ENCODE measurements around the gene ABCC6.
"Not testable (repeated sequence)": the region's sequence is repeated elsewhere in the genome, so short reads cannot be mapped to it uniquely, and the experiment has no call there.

Gene ABCC6

GRCh38 chr16:16247439-16247838 lies 24.1 kb upstream of the ABCC6 start:
- H3K9me3 ChIP-seq; H3K4me3 ChIP-seq; intact Hi-C loops (cut with DNase I; ENCODE audit: low total_unique reads); H3K4me1 ChIP-seq; H3K27me3 ChIP-seq; H3K36me3 ChIP-seq; H3K27ac ChIP-seq; DNase-seq: not testable (repeated sequence)

GRCh38 chr16:16246578-16247262 lies 23.4 kb upstream of the ABCC6 start:
- H3K27ac ChIP-seq; DNase-seq; H3K4me1 ChIP-seq; H3K9me3 ChIP-seq; H3K36me3 ChIP-seq; H3K4me3 ChIP-seq; intact Hi-C loops (cut with DNase I; ENCODE audit: low total_unique reads); H3K27me3 ChIP-seq: not testable (repeated sequence)

DNA sequence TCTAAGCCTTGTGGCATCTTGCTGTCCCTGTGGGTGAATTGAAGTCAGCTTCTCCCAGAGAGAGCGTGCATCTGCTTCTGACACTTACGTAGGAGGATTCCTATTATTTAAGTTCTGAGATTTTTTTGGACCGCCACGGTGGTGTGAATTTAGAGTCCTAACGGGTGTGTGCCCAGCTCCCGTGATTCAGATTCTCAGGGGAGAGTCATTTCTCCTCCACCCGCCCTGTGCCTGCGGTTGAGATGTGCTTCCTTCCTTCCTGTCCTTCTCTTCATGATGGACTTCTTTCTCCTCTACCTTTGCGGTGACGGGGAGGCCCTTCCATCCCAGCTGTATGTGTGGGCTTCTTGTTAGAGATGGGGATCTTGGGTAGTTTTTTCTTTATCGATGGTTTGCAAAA lies 20.6 kb upstream of the ABCC6 start:
- H3K4me3 ChIP-seq; H3K4me1 ChIP-seq; H3K27me3 ChIP-seq; H3K36me3 ChIP-seq; H3K9me3 ChIP-seq; intact Hi-C loops (cut with DNase I; ENCODE audit: low total_unique reads); H3K27ac ChIP-seq; DNase-seq: not testable (repeated sequence)

GRCh38 chr16:16240667-16241066 lies 17.4 kb upstream of the ABCC6 start:
- H3K27me3 ChIP-seq; H3K9me3 ChIP-seq; H3K4me3 ChIP-seq; intact Hi-C loops (cut with DNase I; ENCODE audit: low total_unique reads); DNase-seq; H3K36me3 ChIP-seq; H3K27ac ChIP-seq; H3K4me1 ChIP-seq: not testable (repeated sequence)

DNA sequence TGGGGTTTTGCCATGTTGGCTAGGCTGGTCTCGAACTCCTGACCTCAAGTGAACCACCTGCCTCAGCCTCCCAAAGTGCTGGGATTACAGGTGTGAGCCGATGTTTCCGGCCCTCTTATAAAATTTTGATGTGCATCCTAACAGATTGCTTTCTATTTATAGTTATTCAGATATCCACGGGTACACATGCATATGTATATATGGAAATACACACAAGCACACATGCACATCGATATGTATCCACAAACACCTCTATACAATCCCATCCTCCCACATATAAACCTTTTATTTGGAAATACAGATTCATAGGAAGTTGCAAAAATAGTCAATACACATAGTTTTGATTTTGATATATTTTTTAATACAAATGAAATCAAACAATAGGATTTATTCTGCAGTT lies 14.4 kb upstream of the ABCC6 start:
- H3K27ac ChIP-seq; H3K36me3 ChIP-seq; H3K27me3 ChIP-seq; H3K4me1 ChIP-seq; intact Hi-C loops (cut with DNase I; ENCODE audit: low total_unique reads); H3K4me3 ChIP-seq; H3K9me3 ChIP-seq; DNase-seq: not testable (repeated sequence)

DNA sequence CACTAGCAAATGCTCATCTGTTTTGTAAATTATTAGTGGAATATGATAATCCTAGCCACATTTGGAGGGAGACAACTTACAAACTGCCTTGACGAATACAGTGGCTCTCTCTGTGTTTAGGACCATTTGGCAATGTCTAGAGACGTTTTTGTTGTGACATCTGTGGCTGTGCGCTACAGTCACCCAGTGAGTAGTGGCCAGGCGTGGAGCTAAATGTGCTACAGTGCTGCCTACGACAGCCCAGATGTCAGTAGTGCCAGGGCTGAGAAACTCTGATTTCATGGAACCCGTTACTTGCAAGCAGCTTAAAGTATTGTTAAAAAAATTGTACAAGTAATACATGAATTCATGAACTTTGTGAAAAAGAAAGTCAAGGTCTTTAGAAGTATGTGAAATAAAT lies 13.8 kb upstream of the ABCC6 start:
- H3K4me1 ChIP-seq; intact Hi-C loops (cut with DNase I; ENCODE audit: low total_unique reads): not testable (repeated sequence)

GRCh38 chr16:16232692-16233061 lies 9.4 kb upstream of the ABCC6 start:
- H3K4me1 ChIP-seq; H3K36me3 ChIP-seq; DNase-seq; H3K9me3 ChIP-seq; intact Hi-C loops (cut with DNase I; ENCODE audit: low total_unique reads); H3K27me3 ChIP-seq; H3K27ac ChIP-seq: not testable (repeated sequence)
- H3K4me3 ChIP-seq, result peak overlapping the region; percentile 35 to 39

More for the DNA sequence above, 13.8 kb upstream of the ABCC6 start:
- H3K36me3 ChIP-seq, H3K27ac ChIP-seq, DNase-seq, H3K9me3 ChIP-seq, H3K4me3 ChIP-seq, H3K27me3 ChIP-seq: not testable (repeated sequence)

- H3K27me3 ChIP-seq; H3K36me3 ChIP-seq; DNase-seq; H3K4me1 ChIP-seq; H3K9me3 ChIP-seq; intact Hi-C loops (cut with DNase I; ENCODE audit: low total_unique reads): not testable (repeated sequence)
- peak overlapping the region; percentile 40 to 41 for H3K4me3 ChIP-seq
- H3K27ac ChIP-seq, result peak overlapping the region in 1 of 2 donors; percentile 47
These were observed 458 bp upstream of the ABCC6 start for GRCh38 chr16:16223662-16224241.

GRCh38 chr16:16221382-16221781 lies 1.9 kb downstream of the ABCC6 start:
- H3K4me1 ChIP-seq; H3K4me3 ChIP-seq; H3K27me3 ChIP-seq; DNase-seq; H3K36me3 ChIP-seq; H3K27ac ChIP-seq; intact Hi-C loops (cut with DNase I; ENCODE audit: low total_unique reads); H3K9me3 ChIP-seq: not testable (repeated sequence)

DNA sequence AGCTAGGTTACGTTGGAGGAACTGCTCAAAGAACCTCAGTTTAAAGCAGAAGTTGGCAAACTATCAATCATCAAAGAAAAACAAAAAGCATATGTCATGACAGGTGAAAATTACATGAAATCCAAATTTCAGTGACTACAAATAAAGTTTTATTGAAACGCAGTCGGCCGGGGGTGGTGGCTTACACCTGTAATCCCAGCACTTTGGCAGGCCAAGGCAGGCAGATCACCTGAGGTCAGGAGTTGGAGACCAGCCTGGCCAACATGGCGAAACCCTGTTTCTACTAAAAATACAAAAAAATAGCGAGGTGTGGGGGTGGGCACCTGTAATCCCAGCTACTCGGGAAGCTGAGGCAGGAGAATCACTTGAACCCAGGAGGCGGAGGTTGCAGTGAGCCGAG lies 2.8 kb downstream of the ABCC6 start:
- H3K9me3 ChIP-seq; H3K36me3 ChIP-seq; DNase-seq; H3K4me1 ChIP-seq; H3K27me3 ChIP-seq; H3K27ac ChIP-seq; intact Hi-C loops (cut with DNase I; ENCODE audit: low total_unique reads); H3K4me3 ChIP-seq: not testable (repeated sequence)

GRCh38 chr16:16218787-16219186 lies 4.5 kb downstream of the ABCC6 start:
- DNase-seq, H3K27me3 ChIP-seq: not testable (repeated sequence)

DNA sequence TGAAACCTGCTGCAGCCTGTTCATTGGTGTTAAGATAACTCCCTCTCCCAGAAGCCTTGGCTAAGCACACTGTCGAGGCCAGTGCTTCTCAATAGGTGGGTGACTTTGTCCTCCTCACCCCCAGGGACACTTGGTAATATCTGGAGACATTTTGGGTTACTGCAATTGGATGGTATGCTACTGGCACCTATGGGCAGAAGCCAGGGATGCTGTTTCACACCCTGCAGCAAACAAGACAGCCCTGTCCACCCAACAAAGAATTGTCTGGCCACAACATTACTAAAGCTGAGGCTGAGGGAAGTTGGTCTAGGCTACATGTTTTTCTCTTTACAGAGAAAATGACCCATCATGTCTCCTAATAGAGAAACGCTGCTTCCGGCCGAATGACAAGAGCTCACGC lies 4.9 kb downstream of the ABCC6 start:
- H3K27me3 ChIP-seq; H3K36me3 ChIP-seq; H3K4me3 ChIP-seq; DNase-seq; H3K9me3 ChIP-seq; intact Hi-C loops (cut with DNase I; ENCODE audit: low total_unique reads); H3K27ac ChIP-seq; H3K4me1 ChIP-seq: not testable (repeated sequence)

More at GRCh38 chr16:16218787-16219186, 4.5 kb downstream of the ABCC6 start:
- intact Hi-C loops (cut with DNase I; ENCODE audit: low total_unique reads); H3K27ac ChIP-seq; H3K4me1 ChIP-seq; H3K9me3 ChIP-seq; H3K4me3 ChIP-seq; H3K36me3 ChIP-seq: not testable (repeated sequence)

DNA sequence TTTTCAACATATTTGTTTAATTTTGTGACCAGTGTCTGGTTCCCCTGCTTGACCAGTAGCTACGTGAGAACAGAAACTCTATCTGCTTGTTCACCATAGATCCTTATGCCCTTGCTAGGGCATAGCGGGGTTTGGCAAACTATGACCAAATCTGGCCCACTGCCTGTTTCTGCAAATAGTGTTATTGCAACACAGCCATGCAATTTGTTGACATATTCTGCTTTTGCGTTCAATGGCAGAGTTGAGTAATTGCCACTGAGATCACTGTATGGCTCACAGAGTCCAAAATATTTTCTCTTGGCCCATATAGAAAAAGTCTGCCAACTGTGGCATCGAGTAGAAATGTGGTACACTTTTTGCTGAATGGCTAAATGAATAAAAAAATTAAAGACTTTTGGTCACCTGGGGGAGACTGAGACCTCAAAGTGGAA lies 9.4 kb downstream of the ABCC6 start:
- H3K4me3 ChIP-seq; H3K36me3 ChIP-seq; H3K4me1 ChIP-seq; H3K27me3 ChIP-seq; H3K9me3 ChIP-seq; intact Hi-C loops (cut with DNase I; ENCODE audit: low total_unique reads); DNase-seq: not testable (repeated sequence)
- peak overlapping the region; percentile 61 to 72 for H3K27ac ChIP-seq

DNA sequence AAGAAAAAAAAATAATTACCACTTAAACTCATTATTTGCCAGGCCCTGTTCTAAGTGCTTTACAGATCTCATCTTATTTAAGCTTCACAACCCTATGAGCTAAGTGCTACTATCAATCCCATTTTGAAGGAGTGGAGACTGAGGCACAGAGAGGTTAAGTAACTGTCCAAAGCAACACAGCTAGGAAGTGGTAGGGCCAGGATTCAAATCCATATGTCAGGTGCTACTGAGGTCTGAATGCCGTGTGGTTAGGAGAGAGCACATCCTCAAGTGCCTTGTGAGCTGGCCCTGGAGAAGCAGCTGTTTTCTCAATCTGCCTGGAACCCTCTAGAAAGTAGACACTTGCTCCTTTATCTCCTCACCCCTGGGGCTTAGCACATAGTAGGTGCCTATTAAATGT lies 11.9 kb downstream of the ABCC6 start:
- H3K9me3 ChIP-seq; H3K27me3 ChIP-seq; DNase-seq; H3K36me3 ChIP-seq; intact Hi-C loops (cut with DNase I; ENCODE audit: low total_unique reads); H3K4me3 ChIP-seq; H3K4me1 ChIP-seq; H3K27ac ChIP-seq: not testable (repeated sequence)

DNA sequence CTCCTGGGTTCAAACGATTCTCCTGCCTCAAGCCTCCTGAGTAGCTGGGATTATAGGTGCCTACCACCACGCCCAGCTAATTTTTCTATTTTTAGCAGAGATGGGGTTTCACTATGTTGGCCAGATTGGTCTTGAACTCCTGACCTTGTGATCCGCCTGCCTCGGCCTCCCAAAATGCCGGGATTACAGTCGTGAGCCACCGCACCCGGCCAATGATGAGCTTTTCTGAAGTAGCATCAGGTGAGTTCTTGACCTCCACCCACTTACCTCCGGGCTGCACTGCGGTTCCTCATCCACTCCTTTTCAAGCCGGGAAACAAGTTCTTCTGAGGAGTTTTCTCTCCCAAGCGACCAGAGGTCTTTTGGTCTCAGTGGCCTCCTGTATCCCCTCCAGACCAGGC lies 14.8 kb downstream of the ABCC6 start:
- H3K36me3 ChIP-seq; H3K4me3 ChIP-seq; intact Hi-C loops (cut with DNase I; ENCODE audit: low total_unique reads); H3K27me3 ChIP-seq; H3K27ac ChIP-seq; H3K9me3 ChIP-seq; DNase-seq; H3K4me1 ChIP-seq: not testable (repeated sequence)
